Activated CD8-positive, alpha-beta memory T cell treated with anti-CD3 and anti-CD28 coated beads, Interleukin-2, amount 50 U/mL, for 24 hours (primary cell): Measurements from ENCODE around the gene LRRC26.
A peak's percentile ranks its signal among the peaks of the same experiment; 100 is the strongest.

ENCODE experiments used
- DNase-seq: peaks from one replicate; pipeline ENCODE4 v3.0.0-alpha.2; 2020; ENCODE audit errors: extremely low read depth

The LRRC26 gene

GRCh38 chr9:137199411-137200121 lies 29.7 kb upstream of the LRRC26 start:
- DNase-seq, result no peak

GRCh38 chr9:137198902-137199283 lies 29.0 kb upstream of the LRRC26 start:
- DNase-seq, result no peak

GRCh38 chr9:137198051-137198901 lies 28.4 kb upstream of the LRRC26 start:
- DNase-seq, result no peak

- no peak for DNase-seq
These were observed 25.8 kb upstream of the LRRC26 start for GRCh38 chr9:137195525-137196220.

GRCh38 chr9:137194909-137195308 lies 25.1 kb upstream of the LRRC26 start:
- no peak for DNase-seq

GRCh38 chr9:137194388-137194787 lies 24.5 kb upstream of the LRRC26 start:
- DNase-seq, result no peak

- no peak for DNase-seq
These were observed 23.9 kb upstream of the LRRC26 start for GRCh38 chr9:137193771-137194170.

GRCh38 chr9:137192859-137193258 lies 23.0 kb upstream of the LRRC26 start:
- DNase-seq, result no peak

- no peak for DNase-seq
These were observed 22.6 kb upstream of the LRRC26 start for GRCh38 chr9:137192448-137192780.

- DNase-seq, result no peak
These were observed 22.0 kb upstream of the LRRC26 start for GRCh38 chr9:137191691-137192447.

- no peak for DNase-seq
These were observed 21.4 kb upstream of the LRRC26 start for GRCh38 chr9:137191245-137191644.

- DNase-seq, result no peak
These were observed 20.5 kb upstream of the LRRC26 start for GRCh38 chr9:137190315-137190856.

GRCh38 chr9:137189297-137190295 lies 19.7 kb upstream of the LRRC26 start:
- DNase-seq, result no peak

GRCh38 chr9:137188490-137189296 lies 18.8 kb upstream of the LRRC26 start, which contains the start of the genes ANAPC2 and SSNA1:
ANAPC2 (minus strand) TSS chr9:137188560; CDS start chr9:137188532, 28 bp downstream.
SSNA1 (plus strand) TSS chr9:137188676; CDS start chr9:137188727, 51 bp downstream.
- peak; percentile 82 for DNase-seq

- DNase-seq, result no peak
These were observed 18.2 kb upstream of the LRRC26 start for GRCh38 chr9:137188086-137188489.

- no peak for DNase-seq
These were observed 17.5 kb upstream of the LRRC26 start for GRCh38 chr9:137187386-137187785.

- DNase-seq, result no peak
These were observed 16.5 kb upstream of the LRRC26 start for GRCh38 chr9:137186385-137186784.

GRCh38 chr9:137185921-137186320 lies 16.1 kb upstream of the LRRC26 start:
- no peak for DNase-seq
